Hepatocyte (in vitro differentiated cells): ENCODE data around the gene MAGI1.

Source experiments
- EZH2 ChIP-seq: fragments of 200-600 bp; sonication (generic); IDR thresholded peaks from 2 replicates; pipeline ENCODE4 v1.6.1; 2016; ENCODE audit warnings: antibody characterized with exemption, mild to moderate bottlenecking, borderline replicate concordance
- EZH2phosphoT487 ChIP-seq: fragments of 200-600 bp; sonication (generic); IDR thresholded peaks from one replicate; pipeline ENCODE4 v1.6.1; 2018; ENCODE audit warnings: antibody characterized with exemption, mild to moderate bottlenecking, low read depth, moderate library complexity; ENCODE audit not compliant: unreplicated experiment, severe bottlenecking
- TF ChIP-seq, protein P1 (sequence below): fragments of 200-600 bp; sonication (generic); IDR thresholded peaks from 2 replicates; pipeline ENCODE4 v1.5.1; 2016; ENCODE audit warnings: antibody characterized with exemption, mild to moderate bottlenecking; ENCODE audit not compliant: poor library complexity

GRCh38 chr3:65669163-65669875, 369.4 kb downstream of the MAGI1 start:
- no peak for TF ChIP-seq EZH2
- TF ChIP-seq, protein P1, sequence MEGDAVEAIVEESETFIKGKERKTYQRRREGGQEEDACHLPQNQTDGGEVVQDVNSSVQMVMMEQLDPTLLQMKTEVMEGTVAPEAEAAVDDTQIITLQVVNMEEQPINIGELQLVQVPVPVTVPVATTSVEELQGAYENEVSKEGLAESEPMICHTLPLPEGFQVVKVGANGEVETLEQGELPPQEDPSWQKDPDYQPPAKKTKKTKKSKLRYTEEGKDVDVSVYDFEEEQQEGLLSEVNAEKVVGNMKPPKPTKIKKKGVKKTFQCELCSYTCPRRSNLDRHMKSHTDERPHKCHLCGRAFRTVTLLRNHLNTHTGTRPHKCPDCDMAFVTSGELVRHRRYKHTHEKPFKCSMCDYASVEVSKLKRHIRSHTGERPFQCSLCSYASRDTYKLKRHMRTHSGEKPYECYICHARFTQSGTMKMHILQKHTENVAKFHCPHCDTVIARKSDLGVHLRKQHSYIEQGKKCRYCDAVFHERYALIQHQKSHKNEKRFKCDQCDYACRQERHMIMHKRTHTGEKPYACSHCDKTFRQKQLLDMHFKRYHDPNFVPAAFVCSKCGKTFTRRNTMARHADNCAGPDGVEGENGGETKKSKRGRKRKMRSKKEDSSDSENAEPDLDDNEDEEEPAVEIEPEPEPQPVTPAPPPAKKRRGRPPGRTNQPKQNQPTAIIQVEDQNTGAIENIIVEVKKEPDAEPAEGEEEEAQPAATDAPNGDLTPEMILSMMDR: no peak
- TF ChIP-seq EZH2phosphoT487: no peak
